PC-3 (cell line): ENCODE data around the gene TSEN54.

Source experiments
- CTCF ChIP-seq: fragments of 300-600 bp; sonication (generic); conservative IDR thresholded peaks from 2 replicates; pipeline ENCODE4 v1.5.1; 2017; ENCODE audit warnings: antibody characterized with exemption, low read depth, mild to moderate bottlenecking, low read length
- EZH2 ChIP-seq: fragments of 300-600 bp; sonication (generic); IDR thresholded peaks from one replicate; pipeline ENCODE4 v1.6.1; 2017; ENCODE audit warnings: antibody characterized with exemption, mild to moderate bottlenecking, low read length; ENCODE audit not compliant: unreplicated experiment
- EZH2phosphoT487 ChIP-seq: fragments of 300-600 bp; sonication (generic); IDR thresholded peaks from 2 replicates; pipeline ENCODE4 v1.6.1; 2018; ENCODE audit warnings: mild to moderate bottlenecking, antibody characterized with exemption, low read length, borderline replicate concordance

GRCh38 chr17:75488693-75489510, 27.4 kb upstream of the TSEN54 start:
- TF ChIP-seq CTCF, result no peak
- no peak for TF ChIP-seq EZH2phosphoT487
- TF ChIP-seq EZH2, result no peak
